ENCODE data around the gene TRPM1. TPM values are rescaled to one million over a fixed set of nuclear protein-coding genes. Genes with fewer than 3 reads are reported as not detected.

Gene TRPM1
- not detected for polyA plus RNA-seq (2013, experiment 1 of 4)
- polyA plus RNA-seq (2013, experiment 2 of 4): 0.04 TPM
- polyA plus RNA-seq (2013, experiment 3 of 4): 0.16 TPM
- not detected for polyA plus RNA-seq (2013, experiment 4 of 4)

DNA sequence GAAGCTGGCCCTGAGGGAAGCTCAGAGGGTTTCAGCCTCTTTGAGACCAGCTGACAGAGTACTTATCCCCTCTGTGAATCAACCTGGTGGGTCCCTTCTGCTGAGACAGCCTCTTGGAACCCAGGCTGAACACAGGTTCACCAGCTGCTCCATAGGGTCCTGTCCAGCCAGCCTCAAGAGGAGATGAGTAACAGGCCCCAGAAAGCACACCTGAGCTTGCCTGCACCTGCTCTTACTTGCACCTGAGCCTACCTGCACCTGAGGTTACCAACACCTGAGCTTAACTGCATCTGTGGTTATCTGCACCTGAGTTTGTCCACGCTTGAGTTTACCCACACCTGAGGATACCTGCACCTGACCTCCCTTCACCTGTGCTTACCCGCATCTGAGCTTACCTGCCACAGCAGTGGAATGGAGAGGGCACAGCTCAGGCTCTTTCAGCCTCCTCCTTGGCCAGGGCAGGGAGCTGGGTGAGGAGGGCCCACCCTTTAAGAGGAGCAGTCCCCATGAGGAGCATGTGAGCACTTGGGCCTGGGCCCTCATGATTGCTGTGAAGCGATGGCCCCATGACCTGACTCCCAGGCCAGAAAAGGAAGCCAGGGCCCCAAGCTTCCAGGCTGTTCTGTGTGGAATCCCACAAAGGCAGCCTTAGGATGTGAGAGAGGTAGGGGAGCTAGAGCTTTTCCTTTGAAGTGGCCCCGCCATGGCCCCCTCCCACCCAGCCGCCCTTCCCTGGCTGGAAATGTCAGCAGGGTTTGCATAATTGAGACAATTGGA lies at the start of gene TRPM1:
Gene TRPM1 (minus strand): TSS at position 464 of the 777 bp plus-strand sequence. CDS start 20,370 bp downstream, outside the sequence.
- Histone ChIP-seq H3K27me3 (ENCODE audit: control insufficient read depth, insufficient read depth, low read length, poor library complexity, severe bottlenecking) (no peaks in the 10 kb centered on the region), H3K27ac (ENCODE audit: insufficient read depth, low read depth, low read length, poor library complexity, severe bottlenecking) (no peak within 1 kb of the TSS), H3K4me1 (ENCODE audit: control insufficient read depth, insufficient read depth, low read length) (peaks cover 22% of the 10 kb centered on the region), H3K4me3 (ENCODE audit: insufficient read depth, low read depth, low read length) (no peak within 1 kb of the TSS), H3K36me3 (ENCODE audit: control insufficient read depth, insufficient read depth, low read length) (no peaks in the 10 kb centered on the region), H3K9me3 (ENCODE audit: control insufficient read depth, low read length) (no peaks in the 10 kb centered on the region)
- WGBS, 2 experiments: 59 to 68% methylated on average over 5 of the region's 5 CpGs

DNA sequence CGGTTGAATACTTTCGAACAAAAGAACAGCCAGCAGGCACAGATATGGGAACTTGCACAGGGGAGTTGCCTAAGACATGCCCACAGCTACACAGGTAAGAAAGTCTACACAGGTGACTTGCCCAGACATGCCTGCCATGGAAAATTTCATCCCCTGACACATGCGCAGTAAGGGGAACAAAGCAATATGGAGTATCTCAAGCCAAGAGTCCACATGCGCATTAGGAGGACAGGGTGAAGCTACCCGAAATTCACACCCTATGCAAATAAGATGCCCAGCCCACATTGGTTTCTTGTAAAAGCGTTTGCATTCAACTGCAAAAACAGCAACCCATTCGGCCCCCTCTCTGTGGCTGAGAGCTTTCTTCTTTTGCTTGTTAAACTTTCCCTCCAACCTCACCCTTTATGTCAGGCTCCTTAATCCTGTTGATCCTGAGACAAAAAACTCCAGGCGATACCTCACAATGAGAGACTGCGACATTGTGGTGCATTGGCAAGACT lies 49.3 kb upstream of the TRPM1 start:
- Histone ChIP-seq H3K36me3 (ENCODE audit: control insufficient read depth, insufficient read depth, low read length) (no peaks in the 10 kb centered on the region), H3K27ac (ENCODE audit: insufficient read depth, low read depth, low read length, poor library complexity, severe bottlenecking) (no peak overlapping the region), H3K4me3 (ENCODE audit: insufficient read depth, low read depth, low read length) (no peak overlapping the region), H3K9me3 (ENCODE audit: control insufficient read depth, low read length) (no peaks in the 10 kb centered on the region), H3K4me1 (ENCODE audit: control insufficient read depth, insufficient read depth, low read length) (peaks cover 21% of the 10 kb centered on the region), H3K27me3 (ENCODE audit: control insufficient read depth, insufficient read depth, low read length, poor library complexity, severe bottlenecking) (peaks cover 28% of the 10 kb centered on the region)
- WGBS, 2 experiments: 30 to 31% methylated on average over 9 of the region's 9 CpGs

DNA sequence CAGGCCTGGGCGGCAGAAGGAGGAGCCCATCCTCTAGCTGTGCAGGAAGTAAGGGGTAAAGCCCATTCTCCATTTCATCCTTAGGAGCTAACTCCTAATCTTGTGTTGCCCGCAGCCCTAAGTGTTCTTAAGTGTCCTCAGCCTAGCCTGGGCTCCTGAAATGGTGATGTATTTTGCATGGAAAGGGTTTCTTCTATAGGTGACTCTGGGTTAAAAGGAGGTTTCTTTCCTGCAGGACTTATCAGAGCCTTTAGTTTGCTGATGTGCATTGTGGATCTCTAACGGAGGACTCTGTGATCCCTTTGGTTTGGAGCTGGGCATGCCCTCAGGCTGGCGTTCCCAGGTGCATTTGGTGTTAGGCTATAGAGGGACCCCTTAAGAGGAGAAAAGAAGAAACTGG lies 48.5 kb upstream of the TRPM1 start:
- H3K9me3 ChIP-seq (ENCODE audit: control insufficient read depth, low read length): no peaks in the 10 kb centered on the region
- WGBS, 2 experiments: 94% methylated on average over 4 of the region's 4 CpGs
- no peaks in the 10 kb centered on the region for H3K36me3 ChIP-seq (ENCODE audit: control insufficient read depth, insufficient read depth, low read length)
- H3K27ac ChIP-seq (ENCODE audit: insufficient read depth, low read depth, low read length, poor library complexity, severe bottlenecking): no peak overlapping the region
- no peak overlapping the region for H3K4me3 ChIP-seq (ENCODE audit: insufficient read depth, low read depth, low read length)
- peaks cover 28% of the 10 kb centered on the region for H3K27me3 ChIP-seq (ENCODE audit: control insufficient read depth, insufficient read depth, low read length, poor library complexity, severe bottlenecking)
- peaks cover 21% of the 10 kb centered on the region for H3K4me1 ChIP-seq (ENCODE audit: control insufficient read depth, insufficient read depth, low read length)

DNA sequence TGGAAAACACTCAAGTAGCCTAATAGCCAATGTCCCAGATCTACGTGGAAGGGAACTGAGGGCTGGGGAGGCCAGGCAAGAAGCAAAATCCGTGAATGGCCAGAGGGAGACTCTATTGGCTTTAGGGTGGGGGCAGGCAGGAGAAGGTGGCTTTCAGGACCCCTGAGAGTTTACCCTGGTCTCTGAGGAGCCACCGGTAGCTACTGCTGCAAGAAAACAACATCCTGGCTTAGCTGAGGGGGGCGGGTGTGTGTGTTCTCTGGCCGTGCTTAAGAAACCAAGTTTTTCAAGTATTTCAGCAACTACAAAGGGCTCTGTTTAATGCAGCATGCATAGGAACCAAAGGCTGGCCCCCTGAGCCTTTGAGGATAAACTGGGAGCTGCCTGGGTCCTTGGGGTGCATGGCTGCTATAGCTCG lies 47.6 kb upstream of the TRPM1 start:
- H3K9me3 ChIP-seq (ENCODE audit: control insufficient read depth, low read length): no peaks in the 10 kb centered on the region
- no peak overlapping the region for H3K27ac ChIP-seq (ENCODE audit: insufficient read depth, low read depth, low read length, poor library complexity, severe bottlenecking)
- WGBS, 2 experiments: 51 to 53% methylated on average over 6 of the region's 6 CpGs
- no peak overlapping the region for H3K4me3 ChIP-seq (ENCODE audit: insufficient read depth, low read depth, low read length)
- peaks cover 28% of the 10 kb centered on the region for H3K27me3 ChIP-seq (ENCODE audit: control insufficient read depth, insufficient read depth, low read length, poor library complexity, severe bottlenecking)
- H3K4me1 ChIP-seq (ENCODE audit: control insufficient read depth, insufficient read depth, low read length): peaks cover 21% of the 10 kb centered on the region
- no peaks in the 10 kb centered on the region for H3K36me3 ChIP-seq (ENCODE audit: control insufficient read depth, insufficient read depth, low read length)

DNA sequence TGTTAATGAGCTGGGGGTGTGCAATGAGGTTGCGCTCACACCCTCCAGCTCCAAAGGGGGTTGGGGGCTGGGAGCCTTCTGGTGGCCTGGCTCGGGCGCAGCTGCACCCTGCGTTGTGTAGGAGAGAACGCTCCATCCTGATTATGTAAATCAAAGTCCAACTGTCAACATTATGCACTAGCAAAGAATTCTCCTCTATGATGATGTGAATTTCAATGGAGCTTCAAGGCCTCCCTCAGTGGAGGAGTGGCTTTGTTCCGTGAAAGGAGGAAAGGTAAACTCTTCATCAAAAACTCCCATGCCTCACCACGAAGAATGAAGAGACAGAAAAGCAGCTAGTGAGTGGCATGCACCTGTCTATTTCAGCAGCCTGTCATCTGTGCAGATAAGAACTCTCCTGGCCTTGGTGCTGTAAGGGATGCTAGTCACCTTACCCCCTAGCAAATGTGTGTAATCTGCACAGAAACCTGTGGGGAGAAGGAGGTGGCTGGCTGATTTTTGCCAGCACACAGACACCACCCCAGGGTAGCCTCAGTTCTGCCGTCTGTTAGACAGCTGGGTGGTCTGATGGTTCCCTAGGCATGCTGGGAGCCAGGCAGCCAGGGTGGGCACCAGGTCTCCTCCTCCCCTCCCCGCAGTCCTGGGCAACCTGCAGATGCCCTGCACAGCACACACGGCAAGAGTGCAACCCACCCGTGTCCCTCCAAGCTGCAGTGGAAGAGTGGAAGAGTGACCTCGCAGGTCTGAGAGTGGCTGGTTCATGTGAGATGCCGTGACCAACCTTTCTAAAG lies 47.0 kb upstream of the TRPM1 start:
- WGBS, 2 experiments: 45 to 52% methylated on average over 13 of the region's 13 CpGs
- no peak overlapping the region for H3K4me3 ChIP-seq (ENCODE audit: insufficient read depth, low read depth, low read length)
- H3K4me1 ChIP-seq (ENCODE audit: control insufficient read depth, insufficient read depth, low read length): peaks cover 21% of the 10 kb centered on the region
- H3K9me3 ChIP-seq (ENCODE audit: control insufficient read depth, low read length): no peaks in the 10 kb centered on the region
- peaks cover 28% of the 10 kb centered on the region for H3K27me3 ChIP-seq (ENCODE audit: control insufficient read depth, insufficient read depth, low read length, poor library complexity, severe bottlenecking)
- no peak overlapping the region for H3K27ac ChIP-seq (ENCODE audit: insufficient read depth, low read depth, low read length, poor library complexity, severe bottlenecking)
- no peaks in the 10 kb centered on the region for H3K36me3 ChIP-seq (ENCODE audit: control insufficient read depth, insufficient read depth, low read length)

DNA sequence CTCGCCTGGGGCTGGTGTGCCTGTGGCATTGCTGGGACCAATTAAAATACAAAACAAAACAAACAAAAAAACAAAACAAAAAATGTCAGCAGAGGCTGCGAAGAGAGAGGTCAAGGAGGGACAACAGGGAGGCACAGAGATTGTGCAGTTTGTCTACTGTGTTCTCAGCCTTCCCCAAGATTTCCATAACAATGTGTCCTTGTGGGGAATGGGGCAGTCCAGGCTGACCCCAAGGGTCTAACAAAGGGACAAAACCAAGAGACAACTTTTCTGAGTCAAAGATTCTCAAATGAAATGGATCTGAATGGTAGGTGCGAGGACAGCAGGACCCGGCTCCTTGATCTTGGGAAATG lies 46.4 kb upstream of the TRPM1 start:
- Histone ChIP-seq H3K27ac (ENCODE audit: insufficient read depth, low read depth, low read length, poor library complexity, severe bottlenecking) (no peak overlapping the region), H3K4me3 (ENCODE audit: insufficient read depth, low read depth, low read length) (no peak overlapping the region), H3K4me1 (ENCODE audit: control insufficient read depth, insufficient read depth, low read length) (peaks cover 21% of the 10 kb centered on the region), H3K9me3 (ENCODE audit: control insufficient read depth, low read length) (no peaks in the 10 kb centered on the region), H3K27me3 (ENCODE audit: control insufficient read depth, insufficient read depth, low read length, poor library complexity, severe bottlenecking) (peaks cover 28% of the 10 kb centered on the region), H3K36me3 (ENCODE audit: control insufficient read depth, insufficient read depth, low read length) (no peaks in the 10 kb centered on the region)
- 35 to 39% methylated on average over 4 of the region's 4 CpGs for WGBS, 2 experiments

DNA sequence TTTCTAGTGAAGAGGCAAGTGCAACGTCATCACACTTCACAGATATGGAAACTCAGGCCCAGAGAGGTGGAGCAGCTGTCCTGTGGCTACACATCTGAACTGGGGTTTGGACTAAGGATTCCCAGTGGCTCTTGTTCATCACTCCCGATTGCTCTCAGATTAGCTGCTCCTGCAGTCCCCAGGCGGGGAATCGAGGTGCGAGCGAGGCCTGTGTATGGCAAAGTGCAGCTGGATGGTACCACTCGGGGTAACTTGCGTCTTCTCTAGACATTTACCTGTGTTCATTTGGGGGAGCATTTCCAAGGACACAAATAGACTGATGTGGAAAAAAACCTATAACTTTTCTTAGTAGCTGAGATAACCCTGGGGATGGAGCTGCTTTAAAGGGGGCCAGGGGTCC lies 45.9 kb upstream of the TRPM1 start:
- H3K27me3 ChIP-seq (ENCODE audit: control insufficient read depth, insufficient read depth, low read length, poor library complexity, severe bottlenecking): peaks cover 28% of the 10 kb centered on the region
- no peaks in the 10 kb centered on the region for H3K36me3 ChIP-seq (ENCODE audit: control insufficient read depth, insufficient read depth, low read length)
- H3K27ac ChIP-seq (ENCODE audit: insufficient read depth, low read depth, low read length, poor library complexity, severe bottlenecking): no peak overlapping the region
- H3K4me1 ChIP-seq (ENCODE audit: control insufficient read depth, insufficient read depth, low read length): peaks cover 21% of the 10 kb centered on the region
- H3K9me3 ChIP-seq (ENCODE audit: control insufficient read depth, low read length): no peaks in the 10 kb centered on the region
- 83 to 87% methylated on average over 8 of the region's 8 CpGs for WGBS, 2 experiments
- no peak overlapping the region for H3K4me3 ChIP-seq (ENCODE audit: insufficient read depth, low read depth, low read length)

DNA sequence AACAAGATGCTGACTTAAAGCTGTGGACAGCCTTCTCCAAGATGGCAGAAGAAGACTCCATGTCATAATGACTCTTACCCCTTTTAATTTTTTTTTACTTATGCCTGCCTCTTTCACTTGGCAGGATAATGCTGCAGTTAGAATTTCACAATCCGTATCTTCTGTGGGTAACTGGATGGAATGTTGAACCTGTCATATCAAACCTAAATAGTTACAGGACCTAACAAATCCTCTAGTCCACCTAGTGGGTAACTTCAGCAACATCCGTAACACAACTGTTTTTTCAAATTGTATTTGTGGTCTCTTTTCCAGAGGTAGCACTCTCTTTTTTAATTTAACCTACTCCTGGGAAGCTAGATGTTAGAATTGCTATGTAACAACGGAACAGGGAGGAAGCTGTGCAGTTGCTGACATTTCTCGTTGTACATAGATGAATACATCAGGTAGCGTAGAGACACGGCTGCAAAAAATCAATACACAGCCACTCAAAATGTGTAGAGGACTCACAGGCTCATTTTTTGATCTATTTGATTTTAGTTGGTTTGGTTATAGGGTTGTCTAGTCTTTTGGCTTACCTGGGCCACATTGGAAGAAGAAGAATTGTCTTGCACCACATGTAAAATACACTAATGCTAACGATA lies 43.9 kb upstream of the TRPM1 start:
- H3K36me3 ChIP-seq (ENCODE audit: control insufficient read depth, insufficient read depth, low read length): no peaks in the 10 kb centered on the region
- H3K4me1 ChIP-seq (ENCODE audit: control insufficient read depth, insufficient read depth, low read length): peaks cover 21% of the 10 kb centered on the region
- no peak overlapping the region for H3K4me3 ChIP-seq (ENCODE audit: insufficient read depth, low read depth, low read length)
- H3K27ac ChIP-seq (ENCODE audit: insufficient read depth, low read depth, low read length, poor library complexity, severe bottlenecking): no peak overlapping the region
- 78 to 80% methylated on average over 7 of the region's 7 CpGs for WGBS, 2 experiments
- H3K27me3 ChIP-seq (ENCODE audit: control insufficient read depth, insufficient read depth, low read length, poor library complexity, severe bottlenecking): peaks cover 15% of the 10 kb centered on the region
- no peaks in the 10 kb centered on the region for H3K9me3 ChIP-seq (ENCODE audit: control insufficient read depth, low read length)

DNA sequence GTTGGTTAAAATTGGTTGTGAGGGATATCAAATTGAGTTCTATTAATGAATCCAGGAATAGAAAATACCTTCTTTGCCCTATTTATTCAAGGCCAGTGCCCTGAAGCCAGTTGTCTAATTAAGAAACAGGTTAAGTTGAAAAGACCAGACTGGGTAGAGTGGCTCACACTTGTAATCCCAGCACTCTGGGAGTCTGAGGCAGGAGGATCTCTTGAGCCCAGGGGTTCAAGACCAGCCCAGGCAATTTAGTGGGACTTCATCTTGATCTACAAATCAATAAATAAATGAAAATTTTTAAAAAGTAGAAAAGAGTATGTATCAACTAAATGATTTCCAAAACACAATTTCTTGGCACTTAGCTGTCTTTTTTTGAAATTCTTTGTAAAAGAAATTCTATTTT lies 40.3 kb upstream of the TRPM1 start:
- Histone ChIP-seq H3K27me3 (ENCODE audit: control insufficient read depth, insufficient read depth, low read length, poor library complexity, severe bottlenecking) (no peaks in the 10 kb centered on the region), H3K4me3 (ENCODE audit: insufficient read depth, low read depth, low read length) (no peak overlapping the region), H3K27ac (ENCODE audit: insufficient read depth, low read depth, low read length, poor library complexity, severe bottlenecking) (no peak overlapping the region), H3K4me1 (ENCODE audit: control insufficient read depth, insufficient read depth, low read length) (no peaks in the 10 kb centered on the region), H3K9me3 (ENCODE audit: control insufficient read depth, low read length) (no peaks in the 10 kb centered on the region), H3K36me3 (ENCODE audit: control insufficient read depth, insufficient read depth, low read length) (no peaks in the 10 kb centered on the region)
